Subcutaneous preadipocyte (primary cell): Measurements from ENCODE around the gene MFSD2A. TPM values are rescaled to one million over a fixed set of nuclear protein-coding genes. Genes with fewer than 3 reads are reported as not detected.

Experiments
- small RNA-seq: library from RNA; depleted of rRNA; stranded (forward); fragments of <200 nt; gene quantifications from one replicate; pipeline ENCODE3, GENCODE V24; 2012
- total RNA-seq: library from RNA; depleted of rRNA; stranded (reverse); fragments of >200 nt; gene quantifications from 2 replicates; pipeline ENCODE4 v1.2.3, GENCODE V29; 2012

MFSD2A gene
- total RNA-seq = 6.2 and 16.6 TPM in 2 replicates

DNA sequence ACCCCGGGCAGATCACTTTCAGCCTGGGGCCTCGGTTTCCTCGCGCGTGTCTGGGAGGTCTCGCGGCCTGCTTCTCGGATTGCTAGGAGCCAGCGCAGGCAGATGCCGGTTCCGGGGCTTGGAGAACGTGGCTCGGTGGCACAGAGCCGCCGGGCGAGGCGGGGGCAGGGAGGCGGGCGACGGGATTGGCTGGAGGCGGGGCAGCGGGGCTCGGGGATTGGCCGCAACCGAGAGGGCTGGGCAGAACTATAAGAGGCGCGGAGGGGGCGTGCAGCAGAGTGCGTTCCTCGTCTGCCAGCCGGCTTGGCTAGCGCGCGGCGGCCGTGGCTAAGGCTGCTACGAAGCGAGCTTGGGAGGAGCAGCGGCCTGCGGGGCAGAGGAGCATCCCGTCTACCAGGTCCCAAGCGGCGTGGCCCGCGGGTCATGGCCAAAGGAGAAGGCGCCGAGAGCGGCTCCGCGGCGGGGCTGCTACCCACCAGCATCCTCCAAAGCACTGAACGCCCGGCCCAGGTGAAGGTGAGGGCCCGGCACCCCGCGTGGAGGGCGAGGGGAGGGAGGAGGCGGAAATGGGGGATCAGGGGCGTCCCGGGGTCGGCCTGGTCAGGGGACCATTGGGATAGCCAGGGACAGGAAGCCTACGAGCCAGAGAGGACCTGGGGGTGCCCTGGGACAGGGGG lies at the start of gene MFSD2A:
Gene MFSD2A, plus strand, starts transcription at position 276 of the 677 bp plus-strand sequence. Its CDS starts 148 bp downstream, at position 424.

Small RNAs within 50 kb of the gene (small RNA-seq; reads per million reads assigned to genes)
- gene RF00019 = not detected

Other genes starting within 250 kb of the MFSD2A start
- gene PPIE, start 216.3 kb upstream of the MFSD2A start, total RNA-seq = 23.5 and 25.0 TPM in 2 replicates
- 1.6 and 1.8 TPM in 2 replicates for gene OXCT2, start 183.8 kb upstream of the MFSD2A start, total RNA-seq
- under 0.01 TPM in 1 of 2 replicates, not detected in the other for gene BMP8B, start 166.3 kb upstream of the MFSD2A start, total RNA-seq
- 18.7 and 24.4 TPM in 2 replicates for gene TRIT1, start 71.6 kb upstream of the MFSD2A start, total RNA-seq
- 0.37 TPM in 1 of 2 replicates, not detected in the other for gene MYCL, start 53.2 kb upstream of the MFSD2A start, total RNA-seq
- gene CAP1, start 85.6 kb downstream of the MFSD2A start, total RNA-seq = 319 and 421 TPM in 2 replicates
- 42.3 and 54.3 TPM in 2 replicates for gene PPT1, start 142.1 kb downstream of the MFSD2A start, total RNA-seq
- gene RLF, start 206.2 kb downstream of the MFSD2A start, total RNA-seq = 17.3 and 23.5 TPM in 2 replicates